GM21381 (cell line): ENCODE results near the gene GAS6.

ENCODE experiments used
- ATAC-seq: cut with Tn5 transposase; IDR thresholded peaks from one replicate; pipeline ENCODE4 v1.9.1; 2021; ENCODE audit warnings: mild to moderate bottlenecking, moderate library complexity; ENCODE audit not compliant: unreplicated experiment

Gene GAS6

DNA sequence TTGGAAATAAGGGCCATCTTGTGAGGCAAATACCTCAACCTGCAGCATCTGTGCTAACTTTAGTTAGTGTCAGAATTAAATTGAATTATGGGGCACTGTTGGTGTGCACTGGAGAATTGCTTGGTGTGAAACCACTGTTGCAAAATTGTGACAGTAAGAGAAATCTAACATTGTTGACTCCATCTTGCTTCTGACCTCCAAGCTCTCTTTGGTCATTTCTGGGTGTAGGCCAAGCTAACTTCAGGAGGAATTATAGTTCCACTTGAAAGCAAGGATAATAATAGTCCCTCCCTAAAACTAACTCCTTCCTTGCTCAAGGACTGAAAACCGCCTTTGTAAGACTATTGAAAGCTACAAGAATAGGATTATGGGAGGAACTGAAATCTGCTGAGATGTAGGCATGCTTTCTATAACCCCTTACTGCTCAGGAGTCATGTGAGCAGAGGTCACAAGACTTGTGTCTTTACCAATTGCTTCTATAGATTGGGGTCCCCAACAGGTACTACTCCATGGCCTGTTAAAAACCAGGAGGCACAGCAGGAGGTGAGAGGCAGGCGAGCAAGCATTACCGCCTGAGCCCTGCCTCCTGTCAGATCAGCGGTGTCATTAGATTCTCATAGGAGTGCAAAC is 24.9 kb upstream of the GAS6 start:
- ATAC-seq, result no peak

DNA sequence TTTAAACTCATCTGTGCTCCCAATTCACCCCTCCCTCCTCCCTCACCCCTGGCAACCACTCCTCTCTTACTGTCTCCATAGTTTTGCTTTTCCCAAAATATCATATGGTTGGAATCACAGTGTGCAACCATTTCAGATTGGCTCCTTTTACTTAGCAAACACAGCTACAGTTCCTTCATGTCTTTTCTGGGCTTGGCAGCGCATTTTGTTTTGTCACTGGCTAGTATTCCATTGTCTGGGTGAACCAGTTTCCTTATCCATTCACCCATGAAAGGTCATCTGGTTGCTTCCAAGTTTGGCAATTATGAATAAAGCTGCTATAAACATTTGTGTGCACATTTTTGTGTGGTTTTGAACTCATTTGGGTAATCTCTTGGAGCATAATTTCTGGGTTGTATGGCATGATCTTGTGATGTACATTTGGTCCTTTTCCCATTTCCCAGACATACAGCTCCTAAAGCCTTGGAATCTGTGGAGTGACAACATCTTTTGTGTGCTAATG is 23.9 kb upstream of the GAS6 start:
- ATAC-seq, result no peak

DNA sequence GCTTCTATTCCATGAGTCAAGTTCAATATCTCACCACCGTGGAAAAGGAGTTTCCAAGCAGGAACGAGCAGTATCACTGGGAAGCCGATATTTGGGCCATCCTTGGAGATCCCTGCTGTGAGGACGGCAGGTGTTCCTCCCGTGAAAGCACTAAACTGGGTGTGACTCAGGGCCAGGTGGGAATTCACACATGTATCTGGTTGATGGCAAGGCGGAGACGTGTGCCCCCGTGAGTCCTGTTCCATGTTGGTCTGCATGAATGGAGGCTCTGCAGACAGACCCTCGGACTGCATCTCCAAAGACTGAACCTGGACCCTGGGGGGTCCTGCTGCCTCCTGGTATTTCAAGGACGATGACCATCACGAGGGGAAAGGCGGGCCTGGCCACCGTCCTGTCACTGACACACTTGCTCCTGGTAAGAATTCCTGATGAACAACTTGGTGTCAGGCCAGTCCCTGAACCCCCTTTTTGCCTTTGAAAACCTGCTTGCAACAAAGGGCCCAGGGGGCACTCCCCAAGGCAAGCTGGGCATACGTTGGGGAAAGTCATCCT is 22.8 kb upstream of the GAS6 start:
- no peak for ATAC-seq

DNA sequence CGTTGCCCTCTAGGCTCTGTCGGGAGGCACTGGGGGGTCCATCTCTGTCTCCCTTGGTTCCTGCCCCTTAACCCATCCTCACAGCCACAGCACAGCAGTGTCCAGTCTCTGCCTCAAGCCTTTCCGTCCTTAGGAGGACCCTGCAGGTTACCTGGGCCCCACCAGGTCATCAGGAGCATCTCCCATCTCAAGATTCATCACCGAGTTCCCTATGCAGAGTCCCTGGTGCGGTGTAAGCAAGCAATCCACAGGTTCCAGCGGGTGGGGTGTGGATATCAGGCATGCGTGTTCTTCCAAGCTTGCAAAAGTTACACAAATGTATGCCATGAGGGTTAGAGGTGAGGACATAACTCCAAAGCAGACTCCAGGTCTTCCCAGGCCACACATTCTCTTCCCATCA is 20.9 kb upstream of the GAS6 start:
- no peak for ATAC-seq

DNA sequence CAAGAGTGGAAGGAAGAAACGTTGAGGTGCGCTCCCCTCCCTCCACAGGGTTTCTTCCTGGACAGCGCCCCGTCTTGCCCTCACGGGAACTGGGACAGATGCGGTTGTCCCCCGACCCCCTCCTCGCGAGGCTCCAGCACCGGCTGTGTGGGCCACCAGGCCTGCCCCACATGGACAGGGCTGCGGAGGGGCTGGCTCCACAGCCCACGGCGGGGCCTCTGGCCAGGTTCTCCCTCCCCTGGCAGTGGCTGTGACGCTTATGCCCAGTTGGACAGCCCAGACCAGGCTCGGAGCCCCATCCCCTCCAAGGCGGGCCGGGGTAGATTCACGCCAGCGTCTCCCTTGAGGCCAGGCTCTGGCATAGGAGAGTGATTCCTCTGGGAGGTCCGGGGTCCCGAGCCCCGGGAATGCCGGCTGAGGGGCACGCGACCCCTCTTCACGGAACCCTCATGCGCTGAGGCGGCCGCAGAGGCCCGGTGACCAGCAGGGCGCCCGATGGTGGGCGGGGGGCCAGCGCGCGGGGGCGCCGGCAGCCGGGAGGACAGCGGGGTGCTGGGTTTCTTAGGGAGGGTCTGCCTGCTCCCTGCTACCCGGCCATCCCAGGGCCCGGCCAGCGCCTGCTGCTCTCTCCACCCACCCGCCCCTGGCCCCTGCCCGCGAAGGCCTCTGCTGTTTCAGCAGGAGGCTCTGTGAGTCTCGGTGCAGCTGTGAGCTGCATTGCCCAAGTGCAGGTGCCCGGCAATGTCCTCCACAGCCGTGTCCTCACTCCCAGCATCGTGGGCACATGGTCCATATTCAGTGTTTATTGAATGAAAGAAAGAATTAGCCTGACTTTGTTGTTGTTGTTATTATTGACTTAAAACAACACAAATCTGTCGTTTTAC is 20.3 kb upstream of the GAS6 start:
- no peak for ATAC-seq

DNA sequence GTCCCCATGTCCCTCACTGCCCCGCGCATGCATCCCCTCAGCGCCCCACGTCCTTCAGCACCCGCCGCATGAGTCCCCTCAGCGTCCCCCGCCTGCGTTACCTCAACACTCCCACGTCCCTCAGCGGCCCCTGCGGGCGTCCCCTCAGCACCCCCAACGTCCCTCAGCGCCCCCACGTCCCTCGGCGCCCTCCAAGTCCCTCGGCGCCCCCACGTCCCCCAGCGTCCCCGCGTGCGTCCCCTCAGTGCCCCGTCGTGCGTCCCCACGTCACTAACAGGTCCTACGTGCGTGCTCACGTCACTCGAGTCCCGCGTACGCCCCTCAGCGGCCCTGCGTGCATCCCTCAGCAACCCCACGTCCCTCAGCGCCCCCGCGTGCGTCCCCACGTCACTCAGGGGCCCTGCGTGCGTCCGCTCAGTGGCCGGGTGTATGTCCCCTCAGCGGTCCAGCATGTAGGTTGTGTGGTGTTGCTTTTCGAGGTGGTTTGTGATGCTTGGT is 19.5 kb upstream of the GAS6 start:
- ATAC-seq, result no peak

DNA sequence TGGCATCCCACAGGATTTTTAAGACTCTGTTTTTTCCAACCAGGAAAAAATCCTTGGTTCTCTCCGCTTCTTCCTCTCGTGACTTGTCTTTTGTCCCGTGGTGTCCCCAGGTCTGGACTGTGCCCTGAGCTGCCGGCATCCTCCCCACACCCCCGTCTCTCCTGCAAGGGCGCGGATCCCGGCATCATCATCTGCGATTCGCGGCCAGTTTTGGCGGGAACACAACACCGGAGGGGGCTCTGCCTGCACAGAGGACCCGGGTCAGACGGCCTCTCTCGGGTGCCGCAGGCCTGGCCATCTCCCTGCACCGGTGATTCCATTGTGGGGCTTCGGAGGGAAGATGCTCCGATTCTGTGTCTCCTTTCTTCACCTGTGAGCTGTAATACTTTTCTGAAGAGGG is 18.8 kb upstream of the GAS6 start:
- ATAC-seq, result no peak

DNA sequence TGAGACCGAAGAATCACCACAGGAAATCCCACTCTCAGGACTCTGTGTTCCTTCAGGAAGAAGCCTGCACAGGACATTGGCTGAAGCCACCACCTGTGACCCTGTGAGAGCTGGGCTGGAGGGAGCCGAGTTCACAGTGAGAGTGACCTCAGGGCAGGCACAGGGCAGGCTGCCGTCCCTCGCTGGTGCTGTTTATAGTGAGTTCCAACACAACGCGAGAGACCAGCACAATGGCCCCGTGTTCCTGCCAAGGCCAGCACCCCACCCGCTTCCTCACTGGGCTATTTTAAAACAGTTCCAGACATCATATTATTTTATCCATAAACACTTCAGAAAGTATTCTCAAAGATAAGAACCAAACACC is 18.4 kb upstream of the GAS6 start:
- no peak for ATAC-seq

DNA sequence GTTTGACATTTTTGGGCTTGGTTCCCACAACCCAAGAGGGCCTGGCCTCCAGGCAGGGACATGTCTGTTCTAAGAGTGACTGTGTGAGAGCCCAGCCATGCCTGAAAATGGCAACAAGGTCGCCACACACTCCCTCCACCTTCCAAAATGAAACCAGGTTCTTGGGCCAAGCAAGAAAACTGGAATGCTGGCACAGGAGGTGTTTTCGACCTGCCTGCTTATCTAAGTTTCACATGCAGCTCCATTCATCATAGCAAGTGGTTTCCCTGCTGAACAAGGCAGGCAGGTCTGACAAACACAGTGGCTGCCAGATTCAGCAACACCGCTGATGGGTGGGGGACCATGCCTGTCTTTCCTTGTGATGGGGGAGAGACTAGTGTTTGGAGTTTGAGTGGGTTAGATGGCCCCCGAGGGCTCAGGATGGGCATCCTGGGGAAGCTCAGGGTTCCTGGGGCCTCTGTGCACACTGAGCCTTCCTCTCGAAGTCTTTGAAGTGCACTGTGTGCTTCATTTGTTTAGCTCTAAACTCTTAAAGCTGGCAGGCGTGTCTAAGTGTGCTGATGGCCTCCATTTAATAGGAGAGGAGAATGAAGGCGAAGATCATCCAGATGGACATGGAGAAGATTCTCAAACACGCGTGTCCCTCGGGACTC is 17.9 kb upstream of the GAS6 start:
- no peak for ATAC-seq

DNA sequence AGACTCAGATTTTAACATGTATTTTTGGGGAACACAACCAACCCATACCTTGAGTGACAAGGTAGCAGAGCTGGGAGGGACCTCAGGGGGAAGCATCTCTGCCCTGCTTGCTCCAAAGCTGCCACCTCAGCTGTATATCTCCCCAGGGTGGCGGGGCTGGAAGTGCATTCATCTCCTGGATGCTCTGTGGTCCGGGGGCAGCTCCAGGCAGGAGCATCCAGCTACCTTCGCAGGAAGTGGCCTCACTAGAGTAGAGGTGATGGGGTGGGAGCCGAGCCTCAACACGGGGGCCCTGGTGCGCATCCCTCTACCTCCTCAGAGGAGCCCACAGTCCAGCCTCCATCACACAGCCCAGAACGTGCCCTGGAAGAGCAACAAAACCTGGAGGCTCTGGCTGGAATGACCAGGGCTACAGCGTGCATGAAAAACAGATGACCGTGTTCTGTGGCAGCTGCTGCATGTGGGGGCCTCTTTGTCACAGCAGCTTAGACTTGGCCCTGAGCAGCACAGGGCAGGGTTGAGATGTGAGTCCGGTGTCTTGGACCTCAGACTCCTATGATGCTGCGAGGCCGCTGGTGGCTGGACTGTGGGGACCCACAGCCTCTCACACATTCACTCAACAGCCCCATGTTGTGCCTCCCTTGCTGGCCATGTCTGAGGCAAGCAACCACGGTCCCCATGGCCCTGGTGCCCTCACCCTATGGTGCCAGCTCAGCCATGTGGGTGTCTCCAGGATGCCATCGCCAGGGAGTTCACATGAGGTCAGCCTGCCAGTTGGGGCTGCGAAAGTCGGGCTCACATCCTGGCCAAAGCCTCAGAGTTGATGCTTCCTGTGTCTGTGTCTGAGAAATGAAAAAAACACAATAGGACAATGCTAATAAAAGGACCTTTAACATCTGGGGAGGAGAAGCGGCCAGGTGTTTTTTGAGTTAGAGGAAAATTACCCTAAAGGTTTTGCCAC is 17.1 kb upstream of the GAS6 start:
- no peak for ATAC-seq

DNA sequence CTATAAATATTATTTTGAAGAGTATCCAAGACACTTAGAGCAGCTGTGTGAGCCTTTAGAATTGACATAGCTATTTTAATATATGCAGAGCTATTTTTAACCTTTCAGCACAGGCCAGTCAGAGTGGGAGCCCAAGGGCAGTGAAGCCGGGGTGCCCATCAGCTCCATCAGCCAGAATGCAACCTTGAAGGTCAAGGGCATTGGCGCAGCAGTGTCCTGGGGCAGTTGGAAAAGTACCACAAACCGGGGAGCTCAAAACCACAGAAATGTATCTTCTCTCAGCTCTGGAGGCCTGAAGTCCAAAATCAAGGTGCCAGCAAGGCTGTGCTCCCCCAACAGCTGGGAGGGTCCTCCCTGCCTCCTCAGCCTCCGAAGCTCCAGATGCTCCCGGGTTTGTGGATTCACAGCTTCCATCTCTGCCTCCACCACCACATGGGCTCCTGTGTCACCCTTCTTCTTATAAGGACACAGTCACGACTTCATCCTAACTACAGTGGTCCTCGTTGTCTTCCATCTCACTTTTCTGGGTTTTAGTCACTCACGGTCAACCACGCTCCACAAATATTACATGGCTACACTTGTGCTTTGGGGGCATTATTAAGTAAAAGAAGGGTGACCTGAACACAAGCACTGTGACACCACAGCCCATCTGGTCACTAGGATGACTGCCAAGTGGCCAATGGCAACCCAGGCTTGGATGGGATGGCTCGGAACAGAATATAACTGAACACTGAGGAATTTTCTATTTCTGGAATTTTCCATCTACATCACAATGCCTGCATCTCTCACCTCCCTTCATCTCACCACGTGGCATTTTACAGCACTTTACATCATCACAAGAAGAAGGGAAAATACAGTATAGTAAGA is 15.9 kb upstream of the GAS6 start:
- ATAC-seq, result no peak

DNA sequence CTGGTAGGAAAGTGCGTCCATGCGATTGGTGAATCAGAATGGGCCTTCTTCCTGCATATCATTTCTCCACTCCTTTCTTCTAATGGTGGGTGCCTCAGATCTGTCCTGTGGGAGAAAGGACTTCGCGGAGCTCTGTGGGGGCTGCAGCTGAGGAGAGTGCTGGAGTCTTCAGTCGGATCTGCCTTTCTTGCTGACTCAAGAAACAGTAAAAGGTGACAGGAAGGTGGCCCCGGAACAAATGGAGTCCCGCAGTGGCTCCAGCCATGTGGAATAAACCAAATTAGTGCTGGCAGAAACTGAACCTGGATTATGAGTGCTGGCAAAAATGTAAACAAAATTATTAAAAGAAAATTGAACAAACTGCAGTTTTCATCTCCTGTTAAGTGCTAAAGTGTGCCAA is 15.1 kb upstream of the GAS6 start:
- ATAC-seq, result no peak

DNA sequence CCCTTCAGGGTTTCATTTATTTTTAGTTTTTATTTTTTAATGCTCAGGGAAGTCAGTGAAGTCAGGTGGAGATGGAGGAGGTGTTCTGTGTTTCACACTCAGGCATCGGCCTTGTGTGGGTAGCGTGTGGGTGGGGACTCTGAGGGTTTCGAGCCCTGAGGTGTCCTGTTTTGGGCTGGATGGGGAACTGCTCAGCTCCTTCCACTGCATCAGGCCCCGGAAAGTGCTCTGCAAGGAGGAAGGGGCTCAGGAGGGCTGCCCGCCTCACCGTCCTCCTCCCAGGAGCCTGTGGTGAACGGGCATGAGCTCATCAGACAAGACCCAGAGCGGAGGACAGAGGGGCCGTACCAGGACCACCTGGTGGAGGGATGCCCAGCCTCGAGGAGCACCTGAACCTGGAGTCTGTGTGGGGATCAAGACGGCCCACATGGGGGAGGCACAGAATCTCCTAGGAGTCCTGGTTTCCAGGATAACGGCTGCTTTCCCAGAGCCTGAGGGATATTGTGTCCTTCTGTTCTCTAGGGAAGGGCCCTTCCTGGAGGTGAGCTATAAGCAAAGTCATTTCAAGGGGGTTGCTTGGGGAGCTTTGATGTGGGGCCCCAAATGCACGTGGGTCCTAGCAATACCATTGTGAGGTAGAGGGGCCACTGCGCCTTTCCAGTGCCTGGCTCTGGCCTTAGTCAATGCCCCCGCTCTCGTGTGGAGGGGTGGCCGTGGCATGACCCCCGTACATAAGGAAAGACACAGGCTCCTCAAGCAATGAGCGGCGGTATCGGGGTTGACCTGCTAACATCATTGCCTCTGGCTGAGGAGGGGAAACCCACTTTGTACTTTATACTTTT is 13.5 kb upstream of the GAS6 start:
- ATAC-seq, result no peak

DNA sequence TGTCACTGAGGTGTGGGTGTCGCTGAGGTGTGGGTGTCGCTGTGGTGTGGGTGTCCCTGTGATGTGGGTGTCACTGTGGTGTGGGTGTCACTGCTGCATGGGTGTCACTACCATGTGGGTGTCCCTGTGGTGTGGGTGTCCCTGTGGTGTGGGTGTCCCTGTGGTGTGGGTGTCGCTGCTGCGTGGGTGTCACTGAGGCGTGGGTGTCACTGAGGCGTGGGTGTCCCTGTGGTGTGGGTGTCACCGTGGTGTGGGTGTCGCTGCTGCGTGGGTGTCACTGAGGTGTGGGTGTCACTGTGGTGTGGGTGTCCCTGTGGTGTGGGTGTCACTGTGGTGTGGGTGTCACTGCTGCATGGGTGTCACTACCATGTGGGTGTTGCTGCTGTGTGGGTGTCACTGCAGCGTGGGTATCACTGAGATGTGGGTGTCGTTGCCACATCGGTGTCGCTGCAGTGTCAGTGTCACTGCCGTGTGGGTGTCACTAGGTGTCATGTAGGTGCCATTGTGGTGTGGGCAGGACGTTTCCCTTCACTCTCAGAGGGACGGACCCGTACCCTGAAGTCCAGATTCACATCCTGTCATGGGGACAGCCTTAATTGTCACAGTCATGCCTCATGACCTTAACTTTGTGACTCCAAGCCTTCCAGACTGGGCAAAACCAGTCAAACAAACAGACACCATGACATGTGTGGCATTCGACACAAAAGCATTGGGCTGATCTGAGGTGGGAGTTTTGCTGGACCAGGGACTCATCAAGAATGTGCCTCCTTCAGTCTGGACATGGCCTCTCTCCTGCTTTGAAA is 12.7 kb upstream of the GAS6 start:
- no peak for ATAC-seq

DNA sequence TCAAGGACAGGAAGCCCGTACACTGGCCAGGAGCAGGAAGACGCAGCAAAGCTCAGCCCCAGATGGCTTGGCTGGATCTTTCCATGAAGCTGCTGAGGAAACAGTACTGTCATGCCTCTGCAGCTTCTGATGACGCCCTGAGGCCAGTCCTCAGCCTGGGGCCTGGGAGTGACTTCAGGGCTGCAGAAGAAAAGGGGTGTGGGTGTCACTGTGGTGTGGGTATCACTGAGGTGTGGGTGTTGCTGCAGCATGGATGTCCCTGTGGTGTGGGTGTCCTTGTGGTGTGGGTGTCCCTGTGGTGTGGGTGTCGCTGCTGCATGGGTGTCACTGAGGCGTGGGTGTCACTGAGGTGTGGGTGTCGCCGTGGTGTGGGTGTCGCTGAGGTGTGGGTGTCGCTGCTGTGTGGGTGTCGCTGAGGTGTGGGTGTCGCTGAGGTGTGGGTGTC is 12.0 kb upstream of the GAS6 start:
- no peak for ATAC-seq

DNA sequence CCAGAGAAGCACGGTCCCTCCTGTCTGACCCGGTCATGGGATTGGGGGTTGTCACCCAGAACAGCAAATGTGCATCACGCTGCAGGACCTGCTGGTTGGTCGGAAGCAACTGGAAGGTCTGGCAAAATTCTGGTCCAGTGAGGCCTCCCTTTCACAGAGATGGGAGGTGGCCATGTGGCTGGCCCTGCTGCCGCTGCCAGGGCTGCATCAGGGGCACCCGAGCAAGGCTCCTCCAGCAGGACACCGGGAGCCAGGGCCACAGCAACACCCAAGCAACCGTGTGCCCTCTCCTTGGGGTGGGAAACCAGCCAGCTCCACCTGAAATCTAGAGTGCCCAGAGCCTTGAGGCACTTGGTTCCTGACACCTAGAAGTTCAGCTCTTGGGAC is 11.5 kb upstream of the GAS6 start:
- no peak for ATAC-seq

DNA sequence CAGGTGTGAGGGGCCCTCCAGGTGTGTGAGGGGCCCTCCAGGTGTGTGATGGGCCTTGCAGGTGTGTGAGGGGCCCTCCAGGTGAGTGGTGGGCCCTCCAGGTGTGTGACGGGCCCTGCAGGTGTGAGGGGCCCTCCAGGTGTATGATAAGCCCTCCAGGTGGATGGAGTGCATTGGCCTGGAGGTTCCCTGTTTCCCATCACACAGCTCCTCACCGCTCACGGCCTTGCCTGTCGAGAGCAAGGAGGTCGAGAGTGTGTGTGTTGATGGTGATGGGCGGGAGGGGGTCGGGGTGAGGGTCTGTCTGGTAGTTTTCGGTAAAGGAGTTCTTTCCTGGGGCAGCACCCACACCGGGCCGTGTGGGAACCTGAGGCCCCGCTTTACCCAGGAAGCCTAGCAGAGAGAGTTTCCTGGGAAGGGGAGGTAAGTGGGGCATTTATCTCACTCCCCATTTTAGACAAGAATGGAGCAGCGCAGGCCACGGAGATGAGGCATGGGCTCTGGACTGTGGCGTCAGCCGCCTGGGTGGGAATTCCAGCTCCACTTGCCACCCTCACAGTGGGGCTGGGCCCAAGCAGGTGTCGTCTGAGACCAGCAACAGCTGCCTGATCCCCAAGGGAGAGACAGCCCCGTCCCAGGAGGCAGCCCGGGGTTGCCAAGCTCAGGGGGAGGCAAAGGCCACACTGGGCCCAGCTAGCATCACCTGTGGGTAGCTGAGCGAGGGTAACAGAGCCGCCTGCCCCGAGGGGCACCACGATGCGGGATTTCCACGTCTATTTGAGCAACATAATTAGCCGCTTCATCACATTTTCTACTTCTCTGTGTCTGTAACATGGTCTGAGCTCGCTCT is 10.9 kb upstream of the GAS6 start:
- ATAC-seq, result no peak
